Astrocyte of the cerebellum (primary cell): ENCODE measurements around the gene CLIP1.

Experiments
- DNase-seq: peaks from one replicate; pipeline ENCODE4 v3.0.0-alpha.2; 2011; ENCODE audit warnings: low read depth
- H3K4me3 ChIP-seq: 2 replicates; pipeline ENCODE4 v1.5.1; 2011; ENCODE audit warnings: mild to moderate bottlenecking, low read depth, low read length, moderate library complexity
- CTCF ChIP-seq: IDR thresholded peaks from 2 replicates; pipeline ENCODE4 v1.5.1; 2012; ENCODE audit warnings: low read length, low read depth, moderate library complexity, mild to moderate bottlenecking; ENCODE audit errors: missing control alignments
- in situ Hi-C: cut with HindIII; loops from 2 replicates; pipeline ENCODE4 v1.10.0; 2017; ENCODE audit warnings: low sequenced_read_pairs

Gene CLIP1

DNA sequence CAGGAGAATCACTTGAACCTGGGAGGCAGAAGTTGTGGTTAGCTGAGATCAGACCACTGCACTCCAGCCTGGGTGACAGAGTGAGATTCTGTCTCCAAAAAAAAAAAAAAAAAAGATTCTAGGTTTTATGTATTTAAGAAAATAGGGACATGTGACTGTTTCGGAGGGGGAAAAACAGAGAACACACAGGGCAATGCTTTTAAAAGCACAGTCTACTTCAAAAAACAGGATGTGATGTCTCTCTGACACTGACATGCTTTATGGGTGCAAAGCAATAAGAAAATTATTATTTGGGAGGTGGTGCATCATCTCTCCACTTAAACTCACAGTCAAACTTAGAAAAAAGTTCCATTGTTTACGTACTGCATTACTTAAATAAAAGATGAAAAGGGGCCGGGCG, 28.7 kb downstream of the CLIP1 start:
- H3K4me3 ChIP-seq = no peak overlapping the region
- TF ChIP-seq CTCF = no peak
- DNase-seq = no peak
- in situ Hi-C loops = no loop called here

GRCh38 chr12:122392411-122392810, 30.1 kb downstream of the CLIP1 start:
- in situ Hi-C loops = no loop called here
- TF ChIP-seq CTCF = no peak
- DNase-seq = no peak
- H3K4me3 ChIP-seq = no peak overlapping the region

DNA sequence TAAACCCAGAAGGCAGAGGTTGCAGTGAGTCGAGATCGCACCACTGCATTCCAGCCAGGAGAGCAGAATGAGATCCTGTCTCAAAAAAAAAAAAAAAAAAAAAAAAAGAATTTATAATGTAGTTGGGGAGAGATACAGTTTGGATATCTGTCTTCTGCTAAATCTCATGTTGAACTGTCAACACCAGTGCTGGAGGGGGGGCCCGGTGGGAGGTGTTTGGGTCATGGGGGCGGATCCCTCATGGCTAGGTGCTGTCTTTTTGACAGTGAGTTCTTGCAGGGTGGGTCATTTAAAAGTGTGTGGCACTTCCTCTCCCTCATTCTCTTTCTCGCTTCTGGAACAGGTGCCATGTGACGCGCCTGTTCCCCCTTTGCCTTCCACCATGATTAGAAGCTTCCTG, 32.8 kb downstream of the CLIP1 start:
- no peak for TF ChIP-seq CTCF
- no peak overlapping the region for H3K4me3 ChIP-seq
- in situ Hi-C loops = no loop called here
- DNase-seq = no peak

DNA sequence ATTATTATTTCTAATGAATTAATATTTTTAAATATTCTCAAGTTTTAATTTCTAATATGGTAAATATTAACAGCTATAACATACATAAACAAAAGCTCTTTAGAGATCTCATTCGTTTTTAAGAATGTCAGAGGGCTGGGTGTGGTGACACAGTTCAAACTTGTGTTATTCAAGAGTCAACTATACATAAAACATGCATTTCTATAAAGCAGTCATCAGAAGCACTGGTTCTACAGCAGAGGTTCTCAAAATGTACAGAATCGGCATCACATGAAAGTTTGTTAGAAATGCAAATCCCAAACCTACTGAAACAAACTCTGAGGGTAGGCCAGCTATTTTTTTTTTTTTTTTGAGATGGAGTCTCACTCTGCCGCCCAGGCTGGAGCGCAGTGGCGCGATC, 34.6 kb downstream of the CLIP1 start:
- no peak for DNase-seq
- in situ Hi-C loops = no loop called here
- no peak for TF ChIP-seq CTCF
- H3K4me3 ChIP-seq = no peak overlapping the region

- no peak for DNase-seq
- TF ChIP-seq CTCF = no peak
- no peak overlapping the region for H3K4me3 ChIP-seq
- in situ Hi-C loops = no loop called here
These were observed 37.1 kb downstream of the CLIP1 start for GRCh38 chr12:122385171-122386016.

DNA sequence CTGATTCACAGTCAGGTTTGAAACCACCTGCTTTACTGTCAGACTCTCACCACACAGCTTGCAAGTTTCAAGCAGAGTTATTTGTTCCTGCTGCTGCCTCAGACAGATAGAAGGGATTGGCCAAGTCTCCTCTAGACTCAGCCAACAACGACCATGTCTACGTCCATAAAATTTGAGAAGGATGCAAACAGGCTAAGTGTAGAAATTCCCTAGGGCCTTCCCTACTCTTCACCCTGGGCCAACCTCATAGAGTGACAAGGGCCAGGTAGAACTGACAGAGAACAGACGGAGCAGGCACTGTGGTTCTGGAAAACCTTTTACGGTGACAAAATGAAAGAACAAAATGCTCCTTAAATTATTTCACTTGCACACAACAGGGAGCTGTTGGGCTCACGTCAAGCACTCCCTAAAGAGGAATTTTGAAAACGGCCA, 39.5 kb downstream of the CLIP1 start:
- DNase-seq = no peak
- no peak overlapping the region for H3K4me3 ChIP-seq
- in situ Hi-C loops = no loop called here
- no peak for TF ChIP-seq CTCF
